Activated CD4-positive, alpha-beta T cell treated with anti-CD3 and anti-CD28 coated beads for 4 hours (primary cell): Measurements from ENCODE around the gene NAT8L.

ENCODE experiments used
- DNase-seq, 2 donors: peaks; one replicate each; pipeline ENCODE4 v3.0.0-alpha.2; 2020

Gene NAT8L

DNA sequence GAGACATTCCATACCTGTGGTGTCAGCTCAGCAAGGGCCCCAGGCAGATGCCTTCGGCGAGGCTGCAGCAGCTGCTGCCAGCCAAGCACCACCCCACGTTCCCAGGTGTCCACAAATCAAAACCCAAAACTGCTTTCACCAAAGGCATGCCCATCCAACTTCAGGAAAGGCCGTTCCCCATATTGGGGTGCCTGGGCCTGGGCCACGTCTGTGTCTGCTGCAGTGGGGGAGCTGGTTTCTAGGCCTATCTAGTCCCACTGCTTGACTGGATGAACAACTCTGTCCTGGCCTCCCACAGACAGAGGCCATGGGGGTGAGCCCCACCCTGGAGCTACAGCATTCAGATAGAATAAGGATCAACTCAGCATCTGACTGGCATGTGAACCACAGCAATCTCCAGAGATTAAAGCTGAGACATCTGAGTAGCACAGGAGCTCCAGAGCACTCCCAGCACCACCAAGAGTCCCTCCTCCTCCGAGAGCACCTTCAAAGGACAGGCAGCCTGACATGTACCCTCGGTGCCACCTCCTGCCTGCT lies 37.0 kb downstream of the NAT8L start:
- DNase-seq = no peak

DNA sequence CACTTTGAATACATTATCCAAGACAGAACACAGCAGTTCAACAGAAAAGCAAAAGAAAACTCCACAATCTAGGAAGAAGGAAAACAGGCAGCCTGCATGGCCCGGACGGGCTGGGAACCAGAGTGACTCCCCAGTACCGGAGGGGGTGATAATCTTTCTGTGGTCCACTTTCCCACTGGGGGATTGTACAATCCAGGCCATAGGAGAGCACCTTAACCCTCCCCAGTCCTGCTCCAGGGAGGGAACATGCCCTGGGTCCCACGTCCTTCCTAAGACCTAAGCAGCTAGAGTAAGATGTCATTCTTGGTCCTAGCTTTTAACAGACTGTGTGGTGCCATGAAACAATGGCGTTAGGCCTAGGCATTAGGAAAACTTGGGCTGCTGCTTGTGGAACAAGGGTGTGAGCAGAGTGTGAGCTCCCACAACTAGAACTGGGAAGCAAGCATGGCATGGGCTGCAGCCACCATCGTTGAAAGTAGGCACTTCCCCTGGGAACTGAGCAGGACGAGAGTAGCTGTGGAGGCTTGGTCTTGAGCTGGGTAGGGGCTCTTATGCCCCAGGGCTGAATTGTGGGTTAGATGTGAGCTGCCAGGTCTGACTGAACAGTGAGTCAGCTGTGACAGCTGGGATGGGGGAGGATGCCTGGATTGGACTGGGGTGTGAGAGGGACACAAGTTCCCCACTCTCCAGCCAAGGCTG lies 42.4 kb downstream of the NAT8L start:
- DNase-seq = no peak

DNA sequence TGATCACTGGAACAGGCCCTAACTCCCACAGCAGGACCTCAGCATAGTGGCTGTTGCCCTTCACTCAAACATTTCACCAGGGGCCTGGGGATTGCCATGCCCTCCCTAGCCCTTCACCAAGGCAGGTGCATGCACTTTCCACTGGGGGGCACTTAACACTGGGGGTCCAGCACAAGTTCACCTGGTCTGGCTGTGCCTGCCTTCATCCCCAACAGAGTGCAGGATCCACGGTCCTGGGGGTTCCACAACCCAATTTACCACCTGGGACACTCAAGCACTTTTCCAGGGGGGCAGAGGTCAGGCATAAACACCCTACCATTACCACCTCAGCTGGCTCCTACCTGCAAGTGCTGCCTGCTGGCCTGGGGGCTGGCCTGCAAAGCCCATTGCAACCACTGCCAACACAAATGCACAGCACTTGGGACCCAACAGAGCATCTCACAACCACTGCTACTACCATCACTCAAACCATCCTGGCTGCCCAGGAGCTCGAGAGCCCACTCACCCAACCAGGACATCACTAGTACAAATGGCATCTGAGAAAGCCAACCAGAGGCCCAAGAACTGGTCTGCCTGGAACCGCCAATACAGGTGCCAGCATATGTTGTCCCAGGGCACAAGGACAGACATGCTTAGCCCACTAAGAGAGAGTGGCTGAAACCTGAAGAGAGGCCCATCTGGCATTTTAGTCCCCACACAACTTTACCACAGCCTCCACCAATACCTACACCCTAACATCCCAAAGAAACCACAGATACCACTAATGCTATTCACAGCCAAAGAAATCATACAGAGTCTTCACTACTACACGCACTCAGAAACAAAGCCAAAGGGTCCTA lies 43.1 kb downstream of the NAT8L start:
- DNase-seq = no peak

DNA sequence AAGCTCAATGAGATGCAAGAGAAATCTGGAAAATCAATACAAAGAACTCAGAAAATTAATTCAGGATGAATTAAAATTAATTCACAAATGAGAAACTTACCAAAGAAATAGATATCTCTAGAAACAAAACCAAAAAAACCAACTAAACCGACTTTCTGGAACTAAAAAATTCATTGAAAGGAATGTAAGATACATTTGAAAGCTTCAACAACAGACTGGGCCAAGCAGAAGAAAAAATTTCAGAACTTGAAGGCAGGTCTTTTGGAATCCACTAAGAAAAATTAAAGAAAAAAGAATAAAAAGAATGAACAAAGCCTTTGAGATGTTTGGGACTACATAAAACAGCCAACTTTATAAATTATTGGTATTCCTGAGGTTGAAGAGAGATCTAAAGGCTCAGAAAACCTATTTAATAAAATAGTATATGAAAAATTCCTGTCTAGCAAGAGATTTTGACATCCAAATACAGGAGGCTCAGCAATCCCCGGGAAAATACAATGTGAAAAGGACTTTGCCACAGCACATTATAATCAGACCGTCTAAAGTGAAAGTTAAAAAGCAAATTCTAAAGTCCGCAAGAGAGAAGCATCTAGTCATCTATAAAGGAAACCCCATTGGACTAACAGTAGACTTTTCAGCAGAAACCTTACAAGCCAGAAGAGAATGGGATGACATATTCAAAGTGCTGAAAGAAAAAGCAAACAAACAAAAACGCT lies 44.2 kb downstream of the NAT8L start:
- DNase-seq = no peak

DNA sequence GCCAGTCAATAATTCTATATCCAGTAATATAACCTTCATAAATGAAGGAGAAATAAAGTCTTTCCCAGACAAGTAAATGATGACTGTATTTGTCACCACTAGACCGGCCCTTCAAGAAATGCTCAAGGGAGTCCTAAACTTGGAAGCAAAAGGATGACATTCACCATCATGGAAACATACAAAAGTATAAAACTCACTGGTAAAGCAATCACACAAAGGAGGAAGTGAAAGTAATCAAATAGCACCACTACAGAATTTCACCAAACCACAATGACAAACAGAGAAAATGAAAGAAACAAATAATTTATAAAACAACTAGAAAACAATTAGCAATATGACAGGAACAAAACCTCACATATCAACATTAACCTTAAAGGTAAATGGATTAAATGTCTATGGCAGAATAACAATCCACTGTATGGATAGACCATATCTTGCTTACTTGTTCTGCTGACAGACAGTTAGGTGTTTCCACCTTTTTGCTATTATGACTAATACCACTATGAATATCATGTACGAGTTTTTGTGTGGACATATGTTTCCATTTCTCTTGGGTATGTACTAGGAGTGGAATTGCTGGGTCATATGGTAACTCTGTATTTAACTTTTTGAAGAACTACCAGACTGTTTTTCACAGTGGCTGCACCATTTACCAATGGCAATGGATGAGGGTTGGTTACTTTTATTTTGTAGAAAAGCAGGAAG lies 44.9 kb downstream of the NAT8L start:
- DNase-seq = no peak

DNA sequence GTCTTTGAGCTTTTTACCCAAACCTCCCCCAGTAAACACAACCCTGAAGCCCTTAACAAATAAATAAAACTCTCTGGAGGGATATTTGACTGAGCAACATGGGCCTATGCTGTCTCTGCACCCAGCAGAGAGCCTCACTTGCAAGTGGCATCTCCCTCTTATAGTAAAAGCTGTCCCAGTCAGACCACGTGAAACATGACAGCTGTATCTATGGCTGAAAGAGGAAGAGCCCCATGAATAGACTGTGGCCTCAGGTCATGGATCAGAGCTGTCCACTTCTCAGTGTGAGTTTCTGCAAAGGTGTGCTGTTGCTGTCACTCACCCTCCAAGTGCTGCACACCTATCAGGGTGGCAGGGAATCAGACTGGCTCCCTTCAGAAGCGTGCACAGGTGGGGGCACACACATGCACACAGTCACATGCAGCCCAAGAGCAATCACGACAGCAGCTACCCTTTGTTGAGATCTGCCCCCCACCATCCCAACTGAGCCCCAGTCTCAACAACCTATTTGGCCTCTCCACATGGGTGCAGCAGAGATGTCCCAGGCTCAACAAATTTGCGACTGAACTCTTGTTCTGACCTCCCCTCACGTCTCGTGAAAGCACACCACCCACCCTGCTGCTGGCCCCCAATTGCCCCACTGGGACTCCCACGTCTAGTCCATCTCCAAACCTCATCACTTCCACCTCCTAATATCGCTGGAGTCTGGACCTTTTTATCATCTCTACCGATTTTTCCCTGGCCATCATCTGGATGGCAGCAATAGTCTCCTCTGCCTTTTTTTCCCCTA lies 45.6 kb downstream of the NAT8L start:
- no peak for DNase-seq

DNA sequence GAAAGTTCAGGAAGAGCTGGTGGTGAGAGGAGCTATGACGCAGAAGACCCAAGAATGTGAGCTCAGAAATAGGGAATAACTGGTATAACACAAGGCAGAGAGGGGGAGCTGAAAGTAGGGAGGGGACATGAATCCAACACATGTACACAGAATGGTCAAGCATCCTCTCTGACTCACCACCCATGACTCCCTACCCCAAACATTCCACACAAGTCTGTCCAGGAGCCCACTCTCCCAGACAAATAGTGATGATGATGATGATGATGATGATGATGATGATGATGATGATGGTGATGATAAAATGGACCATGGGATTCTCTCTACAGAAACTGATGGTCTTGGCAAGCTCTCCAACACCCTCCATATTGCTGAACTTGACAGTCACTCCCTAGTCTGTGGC lies 46.4 kb downstream of the NAT8L start:
- no peak for DNase-seq

DNA sequence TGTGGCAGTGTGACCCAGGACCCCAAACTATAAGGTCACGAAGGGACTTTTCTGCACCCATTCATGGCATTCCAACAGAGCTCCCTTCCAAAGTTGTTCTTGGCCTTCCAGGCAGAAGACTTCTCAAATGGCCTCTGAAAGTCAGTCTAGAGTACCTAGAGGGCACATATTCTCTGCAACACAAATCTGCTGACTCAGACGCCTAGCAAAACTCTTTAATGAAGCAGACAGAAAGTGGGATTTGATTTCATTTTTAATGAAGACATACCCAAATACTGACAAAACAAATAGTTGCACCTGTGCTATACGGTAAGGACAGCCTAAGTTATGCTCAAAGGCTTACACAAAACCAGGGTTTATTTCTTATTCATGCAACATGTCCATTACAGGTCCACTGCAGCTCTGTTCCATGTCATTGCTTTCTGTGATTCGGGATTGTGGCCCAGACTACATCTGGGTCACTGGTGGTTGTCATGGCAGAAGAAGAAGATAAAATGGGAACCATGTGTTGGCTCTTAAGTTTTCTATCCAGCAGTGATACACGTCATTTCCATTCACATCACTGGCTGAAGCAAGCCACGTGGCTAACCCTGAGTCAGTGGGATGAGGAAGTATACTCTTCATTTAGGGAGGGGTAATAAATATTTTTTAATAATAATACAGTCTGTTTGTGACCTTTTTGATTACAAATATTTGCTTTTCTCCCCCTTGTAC lies 57.7 kb downstream of the NAT8L start:
- no peak for DNase-seq
